OCI-LY7 (cell line): ENCODE measurements around the gene MYCN.

Experiments
- EZH2phosphoT487 ChIP-seq: fragments of 200-600 bp; sonication (generic); IDR thresholded peaks from 2 replicates; pipeline ENCODE4 v1.6.1; 2018; ENCODE audit warnings: low read depth, borderline replicate concordance, mild to moderate bottlenecking, mixed run types, antibody characterized with exemption, low read length, moderate library complexity, mixed read lengths
- TF ChIP-seq, protein P1 (sequence below): fragments of 200-600 bp; sonication (generic); conservative IDR thresholded peaks from 2 replicates; pipeline ENCODE4 v1.5.1; 2014; ENCODE audit warnings: mild to moderate bottlenecking, antibody characterized with exemption, low read length, moderate library complexity, mixed read lengths

DNA sequence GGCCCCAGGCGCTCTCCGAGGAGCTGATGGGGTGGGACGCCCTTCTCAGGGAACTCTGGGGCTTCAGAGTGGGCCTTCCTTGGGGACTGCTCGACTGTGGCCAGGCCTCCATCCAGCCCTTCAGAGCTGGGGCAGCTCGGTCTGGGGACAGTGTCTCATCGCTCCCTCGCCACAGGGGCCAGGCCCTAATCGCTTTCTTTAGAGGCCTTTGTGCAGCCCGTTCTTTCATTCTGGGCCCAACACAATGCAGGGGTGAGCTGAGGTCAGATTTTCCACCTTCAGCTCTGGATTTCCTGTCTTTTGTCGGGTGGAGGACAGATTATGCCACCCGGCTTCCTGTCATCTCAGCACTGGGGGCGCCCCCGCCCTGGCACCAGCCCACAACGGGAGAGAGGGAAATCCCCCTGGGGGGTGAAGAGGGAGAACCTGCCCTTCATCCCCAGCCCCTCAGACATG, 25.2 kb downstream of the MYCN start:
- TF ChIP-seq, protein P1, sequence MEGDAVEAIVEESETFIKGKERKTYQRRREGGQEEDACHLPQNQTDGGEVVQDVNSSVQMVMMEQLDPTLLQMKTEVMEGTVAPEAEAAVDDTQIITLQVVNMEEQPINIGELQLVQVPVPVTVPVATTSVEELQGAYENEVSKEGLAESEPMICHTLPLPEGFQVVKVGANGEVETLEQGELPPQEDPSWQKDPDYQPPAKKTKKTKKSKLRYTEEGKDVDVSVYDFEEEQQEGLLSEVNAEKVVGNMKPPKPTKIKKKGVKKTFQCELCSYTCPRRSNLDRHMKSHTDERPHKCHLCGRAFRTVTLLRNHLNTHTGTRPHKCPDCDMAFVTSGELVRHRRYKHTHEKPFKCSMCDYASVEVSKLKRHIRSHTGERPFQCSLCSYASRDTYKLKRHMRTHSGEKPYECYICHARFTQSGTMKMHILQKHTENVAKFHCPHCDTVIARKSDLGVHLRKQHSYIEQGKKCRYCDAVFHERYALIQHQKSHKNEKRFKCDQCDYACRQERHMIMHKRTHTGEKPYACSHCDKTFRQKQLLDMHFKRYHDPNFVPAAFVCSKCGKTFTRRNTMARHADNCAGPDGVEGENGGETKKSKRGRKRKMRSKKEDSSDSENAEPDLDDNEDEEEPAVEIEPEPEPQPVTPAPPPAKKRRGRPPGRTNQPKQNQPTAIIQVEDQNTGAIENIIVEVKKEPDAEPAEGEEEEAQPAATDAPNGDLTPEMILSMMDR: no peak
- no peak for TF ChIP-seq EZH2phosphoT487
